DOHH2 (cell line): ENCODE results near the gene ISL2.

ENCODE experiments used
- CTCF ChIP-seq: fragments of 200-600 bp; sonication (generic); IDR thresholded peaks from one replicate; pipeline ENCODE4 v1.5.1; 2014; ENCODE audit warnings: antibody characterized with exemption, mild to moderate bottlenecking, low read depth, low read length; ENCODE audit not compliant: poor library complexity, severe bottlenecking
- EZH2phosphoT487 ChIP-seq: fragments of 200-600 bp; sonication (generic); IDR thresholded peaks from 2 replicates; pipeline ENCODE4 v1.6.1; 2017; ENCODE audit warnings: borderline replicate concordance, mild to moderate bottlenecking, antibody characterized with exemption, low read length, moderate library complexity, mixed read lengths

GRCh38 chr15:76337696-76338485, 1.3 kb downstream of the ISL2 start:
- no peak for TF ChIP-seq CTCF
- no peak for TF ChIP-seq EZH2phosphoT487
